Choroid plexus epithelial cell (primary cell): ENCODE measurements around the gene IFITM10.

ENCODE experiments used
- DNase-seq: peaks from one replicate; pipeline ENCODE4 v3.0.0-alpha.2; 2010; ENCODE audit warnings: low read depth
- H3K4me3 ChIP-seq: 2 replicates; pipeline ENCODE4 v1.5.1; 2011; ENCODE audit warnings: low read depth, mild to moderate bottlenecking, control low read depth, low read length, moderate library complexity
- TF ChIP-seq, protein P1 (sequence below): conservative IDR thresholded peaks from 2 replicates; pipeline ENCODE4 v1.5.1; 2011; ENCODE audit warnings: low read depth, mild to moderate bottlenecking, control low read depth, inconsistent platforms, low read length, moderate library complexity

IFITM10 gene

DNA sequence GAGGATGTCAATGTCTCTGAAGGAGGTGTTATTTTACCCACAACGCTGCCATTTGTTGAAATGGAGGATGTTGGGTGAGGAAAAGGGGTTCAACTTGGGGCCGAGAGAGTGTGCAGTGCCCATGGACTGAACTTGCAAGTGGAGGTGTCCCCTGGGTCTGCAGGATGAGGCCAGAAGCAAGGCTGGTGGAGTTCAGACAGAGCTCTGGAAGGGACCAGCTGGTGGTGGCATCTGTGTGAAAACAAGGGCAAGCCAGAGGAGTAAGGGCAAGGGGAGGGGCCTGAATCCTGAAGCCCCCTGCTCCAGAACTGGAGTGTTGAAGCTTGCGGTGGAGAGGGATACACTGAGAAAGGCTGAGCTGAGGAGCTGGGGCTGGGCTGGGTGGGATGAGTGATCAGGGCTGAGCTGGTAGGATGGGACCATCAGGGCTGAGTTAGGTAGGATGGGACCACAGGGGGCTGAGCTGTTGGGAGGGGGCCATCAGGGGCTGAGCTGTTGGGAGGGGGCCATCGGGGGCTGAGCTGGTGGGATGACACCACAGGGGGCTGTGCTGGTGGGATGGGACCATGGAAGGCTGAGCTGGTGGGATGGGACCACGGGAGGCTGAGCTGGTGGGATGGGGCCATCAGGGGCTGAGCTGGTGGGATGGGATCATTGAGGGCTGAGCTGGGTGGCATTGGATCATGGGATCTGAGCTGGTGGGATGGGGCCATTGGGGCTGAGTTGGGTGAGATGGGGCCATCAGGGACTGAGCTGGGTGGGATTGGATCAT lies 26.7 kb upstream of the IFITM10 start:
- no peak for DNase-seq
- TF ChIP-seq, protein P1, sequence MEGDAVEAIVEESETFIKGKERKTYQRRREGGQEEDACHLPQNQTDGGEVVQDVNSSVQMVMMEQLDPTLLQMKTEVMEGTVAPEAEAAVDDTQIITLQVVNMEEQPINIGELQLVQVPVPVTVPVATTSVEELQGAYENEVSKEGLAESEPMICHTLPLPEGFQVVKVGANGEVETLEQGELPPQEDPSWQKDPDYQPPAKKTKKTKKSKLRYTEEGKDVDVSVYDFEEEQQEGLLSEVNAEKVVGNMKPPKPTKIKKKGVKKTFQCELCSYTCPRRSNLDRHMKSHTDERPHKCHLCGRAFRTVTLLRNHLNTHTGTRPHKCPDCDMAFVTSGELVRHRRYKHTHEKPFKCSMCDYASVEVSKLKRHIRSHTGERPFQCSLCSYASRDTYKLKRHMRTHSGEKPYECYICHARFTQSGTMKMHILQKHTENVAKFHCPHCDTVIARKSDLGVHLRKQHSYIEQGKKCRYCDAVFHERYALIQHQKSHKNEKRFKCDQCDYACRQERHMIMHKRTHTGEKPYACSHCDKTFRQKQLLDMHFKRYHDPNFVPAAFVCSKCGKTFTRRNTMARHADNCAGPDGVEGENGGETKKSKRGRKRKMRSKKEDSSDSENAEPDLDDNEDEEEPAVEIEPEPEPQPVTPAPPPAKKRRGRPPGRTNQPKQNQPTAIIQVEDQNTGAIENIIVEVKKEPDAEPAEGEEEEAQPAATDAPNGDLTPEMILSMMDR = no peak
- no peak overlapping the region for H3K4me3 ChIP-seq

DNA sequence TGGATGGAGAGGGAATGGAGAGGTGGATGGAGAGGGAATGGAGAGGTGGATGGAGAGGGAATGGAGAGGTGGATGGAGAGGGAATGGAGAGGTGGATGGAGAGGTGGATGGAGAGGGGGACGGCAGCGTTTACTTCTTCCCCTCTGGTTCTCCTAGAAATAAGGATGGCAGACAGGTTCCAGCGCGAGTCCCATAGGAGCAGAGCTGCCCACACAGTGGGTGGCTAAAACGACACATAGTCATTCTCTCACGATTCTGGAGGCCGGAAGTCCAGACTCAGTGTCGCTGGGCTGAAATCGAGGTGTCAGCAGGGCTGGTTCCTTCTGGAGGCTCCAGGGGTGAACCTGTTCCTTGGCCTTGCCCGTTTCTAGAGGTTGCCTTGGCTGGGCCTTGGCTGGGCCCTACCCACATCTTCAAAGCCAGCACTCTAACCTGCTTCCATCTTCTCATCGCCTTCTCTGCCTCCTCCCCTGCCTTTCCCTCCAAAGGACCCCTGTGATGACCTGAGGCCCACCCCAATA lies 26.0 kb upstream of the IFITM10 start:
- H3K4me3 ChIP-seq = no peak overlapping the region
- no peak for DNase-seq
- TF ChIP-seq, protein P1 = no peak

DNA sequence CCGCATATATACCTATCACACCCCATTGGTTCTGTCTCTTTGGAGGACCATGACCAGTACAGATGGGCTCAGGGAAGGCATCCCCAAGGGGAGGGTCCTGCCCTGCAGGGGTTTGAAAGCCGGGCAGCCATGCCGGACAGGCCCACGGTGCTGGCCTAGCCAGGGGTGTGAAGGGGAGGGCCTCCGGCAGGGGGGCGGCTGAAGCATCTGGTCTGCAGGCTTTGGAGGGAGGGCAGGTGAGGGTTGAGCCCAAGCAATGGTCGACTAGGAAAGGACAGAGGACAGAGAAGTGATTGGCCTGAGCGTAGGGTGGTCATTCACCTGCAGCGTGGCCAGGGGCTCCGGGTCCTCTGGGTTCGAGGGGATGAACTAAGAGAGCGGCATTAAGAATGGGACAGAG lies 24.5 kb upstream of the IFITM10 start:
- no peak overlapping the region for H3K4me3 ChIP-seq
- TF ChIP-seq, protein P1 = no peak
- DNase-seq = no peak

DNA sequence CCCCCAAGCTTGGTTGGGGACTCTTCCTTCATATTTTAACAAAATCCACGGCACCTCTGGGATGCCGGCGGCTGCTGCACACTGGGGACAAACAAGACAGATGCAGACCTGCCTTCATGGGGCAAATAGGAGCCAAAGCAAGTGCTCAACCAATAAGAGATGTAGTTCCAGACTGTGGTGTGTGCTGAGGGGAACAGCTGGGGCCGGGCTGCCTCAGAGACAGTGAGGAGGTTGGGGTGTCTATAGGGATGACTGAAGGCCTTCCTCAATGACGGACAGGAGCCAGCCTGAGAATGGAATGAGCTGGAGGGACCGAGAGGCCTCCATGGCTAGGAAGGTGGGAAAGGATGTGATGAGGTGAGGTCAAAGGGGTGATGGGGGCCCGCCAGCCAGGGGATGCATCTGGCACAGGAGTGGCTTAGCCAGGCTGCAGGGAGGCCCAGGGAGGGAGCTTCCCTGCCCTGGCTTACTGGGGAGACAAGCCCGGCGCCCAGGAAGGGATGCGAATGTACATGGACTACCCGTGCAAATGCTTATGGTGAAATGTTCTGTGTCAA lies 23.7 kb upstream of the IFITM10 start:
- no peak for DNase-seq
- TF ChIP-seq, protein P1 = no peak
- no peak overlapping the region for H3K4me3 ChIP-seq

DNA sequence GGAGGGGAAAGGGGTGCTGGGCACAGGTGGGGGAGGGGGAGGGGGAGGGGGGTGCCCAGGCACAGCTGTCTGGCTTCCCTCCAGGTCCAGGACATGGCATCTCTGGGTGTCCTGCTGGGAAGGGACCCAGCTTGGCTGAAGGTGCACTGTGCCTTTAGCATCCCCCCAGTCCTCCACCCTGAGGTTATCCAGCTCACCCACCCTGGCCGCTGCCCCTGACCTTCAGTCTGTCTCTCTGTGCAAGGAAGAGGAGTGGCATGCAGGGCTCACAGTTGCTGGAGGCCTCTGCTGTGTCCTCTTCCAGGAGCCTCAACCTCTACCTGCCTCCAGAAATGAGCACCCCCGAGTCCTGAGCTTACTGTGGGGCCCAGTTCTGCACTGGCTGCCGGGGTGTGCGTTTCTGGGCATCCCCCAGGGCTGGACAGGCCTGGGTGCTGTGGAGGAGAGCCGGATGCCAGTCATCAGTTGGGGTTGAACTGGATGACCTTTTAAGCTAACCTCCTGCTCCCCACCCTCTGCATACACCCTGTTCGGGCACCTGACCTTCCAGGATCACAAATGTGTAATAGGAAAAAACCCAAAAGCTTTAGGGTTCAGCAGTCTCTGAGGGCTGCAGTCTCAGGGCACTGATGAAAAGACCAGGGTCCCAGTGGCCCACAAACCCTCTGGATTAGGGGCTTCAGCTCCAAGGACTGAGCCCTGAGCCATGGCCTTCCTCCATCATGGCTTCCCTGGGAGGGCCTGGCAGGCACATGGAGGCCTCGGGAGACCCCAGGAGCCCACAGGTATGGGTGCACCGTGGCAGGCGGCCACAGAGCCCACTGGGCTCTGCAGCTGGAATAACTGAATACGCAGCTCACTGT lies 23.0 kb upstream of the IFITM10 start:
- DNase-seq = no peak
- TF ChIP-seq, protein P1 = no peak
- no peak overlapping the region for H3K4me3 ChIP-seq

DNA sequence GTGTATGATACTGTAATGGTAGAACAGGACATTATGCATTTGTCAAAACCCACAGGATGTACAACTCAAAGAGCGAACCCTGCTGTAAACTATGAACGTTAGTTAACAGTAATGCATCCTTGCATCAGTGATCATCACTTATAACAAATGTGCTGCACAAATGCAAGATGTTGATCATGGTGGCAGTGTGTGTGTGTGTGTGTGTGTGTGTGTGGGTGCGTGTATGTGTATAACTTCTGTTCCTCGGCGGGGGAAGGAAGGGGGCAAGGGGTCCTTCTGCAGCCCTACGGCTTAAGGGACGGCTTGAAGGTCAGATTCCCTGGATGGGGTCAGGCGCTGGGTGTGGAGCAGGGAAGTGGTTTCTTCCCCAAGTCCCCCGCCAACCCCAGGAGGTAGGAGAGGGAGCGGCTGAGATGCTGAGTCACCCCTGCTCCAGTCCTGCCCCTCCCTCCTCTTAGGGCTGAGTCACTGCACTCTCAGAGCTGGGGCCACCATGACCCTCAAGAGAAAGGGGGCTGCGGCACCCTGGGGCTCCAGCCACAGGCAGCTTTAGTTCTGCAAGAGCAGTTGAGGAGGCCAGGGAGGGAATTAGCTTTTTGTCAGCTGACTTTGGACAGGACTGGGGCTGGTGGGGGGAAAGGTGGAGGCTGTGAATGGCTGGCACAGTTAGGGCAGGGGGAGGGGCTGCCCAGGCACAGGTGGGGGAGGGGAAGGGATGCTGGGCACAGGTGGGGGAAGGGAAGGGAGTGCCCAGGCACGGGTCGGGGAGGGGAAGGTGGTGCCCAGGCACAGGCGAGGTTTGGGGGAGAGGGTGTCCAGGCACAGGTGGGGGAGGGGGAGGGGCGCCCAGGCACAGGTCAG lies 22.1 kb upstream of the IFITM10 start:
- TF ChIP-seq, protein P1 = no peak
- DNase-seq = peak; percentile 99

More for the DNA sequence above, 22.1 kb upstream of the IFITM10 start:
- H3K4me3 ChIP-seq = peak overlapping the region; percentile 20
